HepG2 (cell line): Measurements from ENCODE around the gene IFT57. TPM values are rescaled to one million over a fixed set of nuclear protein-coding genes. Genes with fewer than 3 reads are reported as not detected.

ENCODE experiments used
- ATAC-seq: fragments of 200-7000 bp; cut with Tn5 transposase; 3 replicates; pipeline ENCODE4 v1.9.1; 2020; ENCODE audit warnings: mild to moderate bottlenecking, moderate library complexity
- BruUV-seq: library from RNA; stranded (reverse); fragments of 400-500 nt; replicated peaks from 2 replicates; lab custom pipeline; 2021; lab: Mats Ljungman, UMichigan
- CTCF ChIA-PET: fragments of 300-600 bp; formaldehyde crosslinking; extraction: SDS; loops from one replicate; lab custom pipeline; 2021; ENCODE audit warnings: low total read pairs, inconsistent platforms, low intra/inter-chr PET ratio; lab: Yijun Ruan, JAX
- POLR2A ChIA-PET: fragments of 350-600 bp; sonication (Branson Sonifier 250); formaldehyde crosslinking; loops from one replicate; lab custom pipeline; 2020; ENCODE audit warnings: antibody characterized with exemption, inconsistent platforms; lab: Yijun Ruan, JAX
- DNase-seq: peaks from one replicate; pipeline ENCODE4 v3.0.0-alpha.2; 2015; ENCODE audit warnings: low spot score
- FAIRE-seq: peaks from 3 replicates; lab custom pipeline; 2011; peaks lifted over from hg19 to GRCh38; lab: Jason Lieb, UNC
- H2AFZ ChIP-seq: one replicate; pipeline ENCODE4 v1.6.1; 2011; ENCODE audit warnings: low read length, inconsistent platforms
- H3K27ac ChIP-seq: fragments of 300-600 bp; 3 replicates; pipeline ENCODE4 v1.8.0; 2011; ENCODE audit warnings: mixed run types, mild to moderate bottlenecking, mixed read lengths, low read length, inconsistent platforms; ENCODE audit not compliant: insufficient read depth; ENCODE audit errors: extremely low read length
- H3K27me3 ChIP-seq, 2 experiments: fragments of 200-600 bp in 1 of 2; 2 replicates in 1 of 2; 3 replicates in 1 of 2; pipeline versions ENCODE4 v1.6.0 to v1.8.0; 2011; ENCODE audit warnings: low read length in 2 of 2, mild to moderate bottlenecking in 2 of 2, moderate library complexity in 2 of 2, inconsistent platforms in 1 of 2; ENCODE audit not compliant: insufficient read depth in 2 of 2, control insufficient read depth in 1 of 2
- H3K36me3 ChIP-seq, 2 experiments: fragments of 200-600 bp in 1 of 2; replicated peaks in 1 of 2; 2 replicates in 1 of 2; 3 replicates in 1 of 2; pipeline versions ENCODE4 v1.5.1 to v1.8.0; 2011; ENCODE audit warnings: low read length in 2 of 2, inconsistent platforms in 1 of 2; ENCODE audit not compliant: insufficient read depth in 2 of 2, control insufficient read depth in 1 of 2
- H3K4me1 ChIP-seq: 2 replicates; pipeline ENCODE4 v1.5.1; 2012; ENCODE audit warnings: low read length, inconsistent platforms; ENCODE audit not compliant: insufficient read depth
- H3K4me2 ChIP-seq: 2 replicates; pipeline ENCODE4 v1.6.0; 2011; ENCODE audit warnings: low read depth, low read length, inconsistent platforms
- H3K4me3 ChIP-seq, 3 experiments: fragments of 200-600 bp in 1 of 3; sonication (generic), shearing (Covaris generic) in 1 of 3; replicated peaks in 1 of 3; 2 replicates each; pipeline ENCODE4 v1.5.1; 2011 to 2016; ENCODE audit warnings: low read length in 3 of 3, inconsistent platforms in 2 of 3, low read depth in 2 of 3, mild to moderate bottlenecking in 2 of 3, control low read depth in 1 of 3, mixed read lengths in 1 of 3; ENCODE audit not compliant: insufficient read depth in 1 of 3
- H3K79me2 ChIP-seq: one replicate; pipeline ENCODE4 v1.6.1; 2011; ENCODE audit warnings: low read length, inconsistent platforms; ENCODE audit not compliant: insufficient read depth
- H3K9ac ChIP-seq: 2 replicates; pipeline ENCODE4 v1.6.0; 2011; ENCODE audit warnings: mild to moderate bottlenecking, low read depth, low read length, inconsistent platforms; ENCODE audit not compliant: insufficient read depth
- H3K9me3 ChIP-seq: 2 replicates; pipeline ENCODE4 v1.5.1; 2012; ENCODE audit warnings: mild to moderate bottlenecking, low read length
- H4K20me1 ChIP-seq: 2 replicates; pipeline ENCODE4 v1.6.0; 2011; ENCODE audit warnings: inconsistent platforms, mild to moderate bottlenecking, low read length, moderate library complexity; ENCODE audit not compliant: insufficient read depth
- CREBL2 ChIP-seq: sonication (generic); formaldehyde crosslinking; IDR thresholded peaks from 2 replicates; pipeline ENCODE4 v1.8.1; 2023; ENCODE audit warnings: missing genetic modification reagents, mild to moderate bottlenecking, borderline replicate concordance
- GATAD2A ChIP-seq: IDR thresholded peaks from 2 replicates; pipeline ENCODE4 v1.6.1; 2016
- HIVEP1 ChIP-seq: sonication (generic); formaldehyde crosslinking; IDR thresholded peaks from 2 replicates; pipeline ENCODE4 v1.4.0; 2020; ENCODE audit warnings: mild to moderate bottlenecking, missing genetic modification reagents
- HNF1A ChIP-seq, 2 experiments: sonication (generic) in 1 of 2; formaldehyde crosslinking in 1 of 2; IDR thresholded peaks; 2 replicates each; pipeline versions ENCODE4 v1.4.0 to v1.6.1; 2016 to 2020; ENCODE audit warnings: borderline replicate concordance in 1 of 2, low read depth in 1 of 2, mild to moderate bottlenecking in 1 of 2, missing genetic modification reagents in 1 of 2
- HNRNPUL1 ChIP-seq: fragments of 200-400 bp; formaldehyde crosslinking; IDR thresholded peaks from 2 replicates; pipeline ENCODE4 v1.6.1; 2017; ENCODE audit warnings: low read depth, mild to moderate bottlenecking, low read length, moderate library complexity
- KDM5A ChIP-seq: fragments of 200-600 bp; sonication (generic); IDR thresholded peaks from 2 replicates; pipeline ENCODE4 v1.7.0; 2018; ENCODE audit warnings: antibody characterized with exemption, mild to moderate bottlenecking, low read length, borderline replicate concordance
- MED8 ChIP-seq: sonication (generic); formaldehyde crosslinking; IDR thresholded peaks from 2 replicates; pipeline ENCODE4 v1.8.1; 2023; ENCODE audit warnings: mild to moderate bottlenecking, missing genetic modification reagents; ENCODE audit not compliant: insufficient replicate concordance
- PAXIP1 ChIP-seq: sonication (generic); formaldehyde crosslinking; conservative IDR thresholded peaks from 2 replicates; pipeline ENCODE4 v1.4.0; 2020; ENCODE audit warnings: mild to moderate bottlenecking, missing genetic modification reagents, moderate library complexity
- SOX13 ChIP-seq, 3 experiments: fragments of 450-650 bp in 1 of 3; sonication (generic) in 1 of 3; formaldehyde crosslinking in 1 of 3; IDR thresholded peaks in 2 of 3; conservative IDR thresholded peaks in 1 of 3; 2 replicates each; pipeline versions ENCODE4 v1.5.0 to v1.6.1; 2016 to 2020; ENCODE audit warnings: antibody characterized with exemption in 1 of 3, mild to moderate bottlenecking in 1 of 3, missing compliant biosample characterization in 1 of 3, missing genetic modification reagents in 1 of 3, moderate library complexity in 1 of 3
- ZNF546 ChIP-seq: sonication (generic); formaldehyde crosslinking; conservative IDR thresholded peaks from 2 replicates; pipeline ENCODE4 v1.8.1; 2023; ENCODE audit warnings: mild to moderate bottlenecking, missing genetic modification reagents
- ZNF550 ChIP-seq: sonication (generic); formaldehyde crosslinking; IDR thresholded peaks from 2 replicates; pipeline ENCODE4 v1.4.0; 2020; ENCODE audit warnings: mild to moderate bottlenecking, missing genetic modification reagents, borderline replicate concordance
- ZNF773 ChIP-seq: sonication (generic); formaldehyde crosslinking; IDR thresholded peaks from 2 replicates; pipeline ENCODE4 v1.4.0; 2020; ENCODE audit warnings: missing genetic modification reagents, borderline replicate concordance
- ZSCAN25 ChIP-seq: sonication (generic); formaldehyde crosslinking; IDR thresholded peaks from 2 replicates; pipeline ENCODE4 v1.8.0; 2022; ENCODE audit warnings: mild to moderate bottlenecking, missing genetic modification reagents
- WGBS: methylation state at CpG from one replicate; pipeline ENCODE4 v1.1.6; 2017; ENCODE audit warnings: low lambda C conversion rate; 5-methylcytosine and 5-hydroxymethylcytosine counted together
- in situ Hi-C: cut with HindIII; loops from 2 replicates; pipeline ENCODE4 v1.10.0; 2017; ENCODE audit warnings: low pct_unique_long_range_greater_than_20kb; ENCODE audit not compliant: extremely low pct_ligation_motif_present
- intact Hi-C: fragments of 100-400 bp; cut with micrococcal nuclease; formaldehyde crosslinking; loops from one replicate; pipeline ENCODE4 v1.10.0; 2022; ENCODE audit not compliant: unreplicated experiment
- polyA plus RNA-seq, 8 experiments: library from polyadenylated mRNA; depleted of rRNA in 3 of 8; stranded (reverse) in 7 of 8; unstranded in 1 of 8; fragments of >200 nt; fragmentation: Illumina TruSeq in 4 of 8; extraction: Trizol in 4 of 8; gene quantifications; 2 replicates each; pipeline versions ENCODE4 v1.2.1 to v1.2.3, GENCODE V29; 2011 to 2016; ENCODE audit warnings: low read depth in 4 of 8, missing spikeins in 1 of 8, mixed read lengths in 1 of 8; ENCODE audit not compliant: insufficient read depth in 1 of 8
- total RNA-seq, 5 experiments: library from RNA; depleted of rRNA; stranded (reverse); fragments of >200 nt; fragmentation: Illumina TruSeq; extraction: Trizol; gene quantifications; 2 replicates each; pipeline ENCODE4 v1.2.3, GENCODE V29; 2016; ENCODE audit warnings: low read depth in 1 of 5

IFT57 gene
- total and polyA plus RNA-seq, 2 of the 13 experiments (the other 11 are each of a cell fraction or from before 2014, with no cell fraction given) = 5.5 to 14.5 TPM

GRCh38 chr3:108189440-108189839, 32.8 kb downstream of the IFT57 start:
- H3K4me2 ChIP-seq = peak overlapping the region; percentile 22; the same call in 1 of the 2 replicates
- no peak overlapping the region for H3K4me3 ChIP-seq
- DNase-seq (peak; percentile 41), ATAC-seq (peak; percentile 99), FAIRE-seq (no peak)
- no TSS peak for BruUV-seq
- ChIA-PET CTCF (no interaction called here), POLR2A (no interaction called here)
- H3K36me3 ChIP-seq = no peaks in the 10 kb centered on the region
- peaks cover 1% of the 10 kb centered on the region; the same call in 1 of the 2 replicates for H3K9me3 ChIP-seq
- no peak overlapping the region for H3K9ac ChIP-seq
- no peaks in the 10 kb centered on the region for H3K79me2 ChIP-seq
- H2AFZ ChIP-seq = no peak overlapping the region
- in situ Hi-C loops = no loop called here
- H3K4me1 ChIP-seq = peaks cover 16% of the 10 kb centered on the region
- intact Hi-C loops = no loop called here
- no peak overlapping the region for H3K27ac ChIP-seq
- 6% methylated on average over 3 of the region's 3 CpGs for WGBS
- H4K20me1 ChIP-seq = no peaks in the 10 kb centered on the region
- H3K27me3 ChIP-seq = no peaks in the 10 kb centered on the region
- TF ChIP-seq ZNF773 (no peak), MED8 (CRISPR knock-in tag) (no peak), KDM5A (no peak), HNF1A (IDR thresholded peaks at IDR 0.05; ENCODE audit: low read depth) (peak; percentile 84), HNF1A (CRISPR knock-in tag; IDR thresholded peaks at IDR 0.05; ENCODE audit: borderline replicate concordance) (peak; percentile 62; the same call in 1 of the 2 replicates), GATAD2A (CRISPR knock-in tag) (peak; percentile 28; the same call in 1 of the 2 replicates), SOX13 (IDR thresholded peaks at IDR 0.05) (no peak), SOX13 (CRISPR knock-in tag; conservative IDR thresholded peaks at IDR 0.05 in 1 of 2, IDR thresholded peaks at IDR 0.05 in 1 of 2) (peak in 1 of 2 experiments; percentile 66; a peak in 2 of 4 replicates), CREBL2 (CRISPR knock-in tag) (no peak), HNRNPUL1 (peak; percentile 56; the same call in 1 of the 2 replicates), HIVEP1 (CRISPR knock-in tag) (no peak), ZSCAN25 (CRISPR knock-in tag) (no peak), PAXIP1 (CRISPR knock-in tag) (0 out of 2 replicates have a peak, but pooled peaks have one; percentile 15), ZNF546 (no peak), ZNF550 (CRISPR knock-in tag) (no peak)
